HCT116 (cell line): ENCODE data around the gene HABP2. TPM values are rescaled to one million over a fixed set of nuclear protein-coding genes. Genes with fewer than 3 reads are reported as not detected.

Source experiments
- ATAC-seq: fragments of 200-7000 bp; cut with Tn5 transposase; 2 replicates; pipeline ENCODE4 v1.9.1; 2020; ENCODE audit warnings: mild to moderate bottlenecking, moderate library complexity
- BruUV-seq: library from RNA; stranded (reverse); fragments of 400-500 nt; replicated peaks from 2 replicates; lab custom pipeline; 2021; lab: Mats Ljungman, UMichigan
- CTCF ChIA-PET: fragments of 300-600 bp; sonication (Branson Sonifier 250); formaldehyde crosslinking; loops from one replicate; lab custom pipeline; 2021; ENCODE audit warnings: antibody characterized with exemption; lab: Charles Lee
- POLR2A ChIA-PET: fragments of 300-600, 350-600 bp; sonication (Branson Sonifier 250); formaldehyde crosslinking; loops from one replicate; lab custom pipeline; 2021; ENCODE audit warnings: antibody characterized with exemption; lab: Charles Lee
- RAD21 ChIA-PET, 2 experiments: fragments of 300-600 bp; sonication (Branson Sonifier 250); formaldehyde crosslinking; loops; one replicate each; lab custom pipeline; 2023; ENCODE audit warnings: low total read pairs in 2 of 2; ENCODE audit not compliant: uncharacterized antibody in 2 of 2, unreplicated experiment in 2 of 2, low non-redundant PET in 1 of 2; lab: Charles Lee
- DNase-seq: peaks from one replicate; pipeline ENCODE4 v3.0.0-alpha.2; 2010; ENCODE audit warnings: low read depth, low spot score
- H2AFZ ChIP-seq: fragments of 200-600 bp; shearing (Covaris generic), sonication (generic); 2 replicates; pipeline ENCODE4 v1.6.1; 2017; ENCODE audit warnings: low read depth, mixed run types, mixed read lengths, antibody characterized with exemption, low read length; ENCODE audit not compliant: poor library complexity, severe bottlenecking
- H3K27ac ChIP-seq: 2 replicates; pipeline ENCODE4 v1.5.1; 2012; ENCODE audit warnings: low read depth, low read length
- H3K27me3 ChIP-seq: fragments of 200-600 bp; sonication (generic); 2 replicates; pipeline ENCODE4 v1.6.1; 2016; ENCODE audit warnings: mixed run types, low read length, mixed read lengths; ENCODE audit not compliant: insufficient read depth
- H3K36me3 ChIP-seq, 2 experiments: fragments of 200-500 bp in 1 of 2; fragments of 200-600 bp in 1 of 2; sonication (Bioruptor generic) in 1 of 2; sonication (generic) in 1 of 2; 2 replicates each; pipeline versions ENCODE4 v1.5.1 to v1.6.1; 2014 to 2016; ENCODE audit warnings: low read length in 2 of 2, inconsistent platforms in 1 of 2, mixed read lengths in 1 of 2, mixed run types in 1 of 2; ENCODE audit not compliant: insufficient read depth in 2 of 2, control insufficient read depth in 1 of 2
- H3K4me1 ChIP-seq, 2 experiments: fragments of 200-600 bp in 1 of 2; sonication (generic) in 1 of 2; 2 replicates each; pipeline versions ENCODE4 v1.5.1 to v1.6.1; 2012 to 2017; ENCODE audit warnings: low read length in 2 of 2, inconsistent platforms in 1 of 2, mild to moderate bottlenecking in 1 of 2, mixed read lengths in 1 of 2, mixed run types in 1 of 2, moderate library complexity in 1 of 2; ENCODE audit not compliant: insufficient read depth in 2 of 2, control insufficient read depth in 1 of 2
- H3K4me2 ChIP-seq: fragments of 200-600 bp; sonication (generic); 2 replicates; pipeline ENCODE4 v1.6.1; 2017; ENCODE audit warnings: mixed run types, low read length, mixed read lengths
- H3K4me3 ChIP-seq, 2 experiments: fragments of 200-600 bp in 1 of 2; sonication (generic) in 1 of 2; replicated peaks in 1 of 2; 2 replicates each; pipeline ENCODE4 v1.5.1; 2011 to 2016; ENCODE audit warnings: low read length in 2 of 2, control low read depth in 1 of 2, low read depth in 1 of 2, mild to moderate bottlenecking in 1 of 2, mixed read lengths in 1 of 2, mixed run types in 1 of 2
- H3K79me2 ChIP-seq: fragments of 200-600 bp; sonication (generic); 2 replicates; pipeline ENCODE4 v1.6.1; 2017; ENCODE audit warnings: mild to moderate bottlenecking, mixed run types, low read length, moderate library complexity, mixed read lengths; ENCODE audit not compliant: insufficient read depth
- H3K9ac ChIP-seq: fragments of 200-600 bp; sonication (generic); 2 replicates; pipeline ENCODE4 v1.6.1; 2016; ENCODE audit warnings: low read length, mixed read lengths
- H3K9me2 ChIP-seq: fragments of 200-600 bp; sonication (generic), shearing (Covaris generic); 2 replicates; pipeline ENCODE4 v1.6.1; 2017; ENCODE audit warnings: mixed run types, mild to moderate bottlenecking, moderate library complexity; ENCODE audit not compliant: insufficient read depth
- H3K9me3 ChIP-seq, 2 experiments: fragments of 200-500 bp in 1 of 2; fragments of 200-600 bp in 1 of 2; sonication (Bioruptor generic) in 1 of 2; sonication (generic) in 1 of 2; 2 replicates each; pipeline ENCODE4 v1.6.1; 2014 to 2017; ENCODE audit warnings: low read length in 2 of 2, mixed read lengths in 2 of 2, inconsistent platforms in 1 of 2, low read depth in 1 of 2, mild to moderate bottlenecking in 1 of 2, mixed run types in 1 of 2, moderate library complexity in 1 of 2; ENCODE audit not compliant: control insufficient read depth in 1 of 2, insufficient read depth in 1 of 2
- H4K20me1 ChIP-seq: fragments of 200-600 bp; sonication (generic), shearing (Covaris generic); 2 replicates; pipeline ENCODE4 v1.6.1; 2017; ENCODE audit warnings: mixed run types, mild to moderate bottlenecking, moderate library complexity; ENCODE audit not compliant: insufficient read depth
- ATF3 ChIP-seq: IDR thresholded peaks from 2 replicates; pipeline ENCODE4 v1.6.1; 2012
- CBX3 ChIP-seq: IDR thresholded peaks from 2 replicates; pipeline ENCODE4 v1.6.1; 2012; ENCODE audit warnings: low read depth
- CEBPB ChIP-seq: IDR thresholded peaks from 2 replicates; pipeline ENCODE4 v1.6.1; 2012; ENCODE audit warnings: low read depth
- EGR1 ChIP-seq: IDR thresholded peaks from 2 replicates; pipeline ENCODE4 v1.6.1; 2012; ENCODE audit warnings: low read depth
- ELF1 ChIP-seq: IDR thresholded peaks from 2 replicates; pipeline ENCODE4 v1.6.1; 2012; ENCODE audit warnings: low read depth, borderline replicate concordance
- EZH2 ChIP-seq: fragments of 200-600 bp; sonication (generic); IDR thresholded peaks from 2 replicates; pipeline ENCODE4 v1.6.1; 2017; ENCODE audit warnings: antibody characterized with exemption, mixed run types
- EZH2phosphoT487 ChIP-seq: fragments of 200-600 bp; IDR thresholded peaks from 2 replicates; pipeline ENCODE4 v1.6.1; 2018; ENCODE audit warnings: antibody characterized with exemption, borderline replicate concordance
- FOSL1 ChIP-seq: IDR thresholded peaks from 2 replicates; pipeline ENCODE4 v1.6.1; 2012; ENCODE audit warnings: low read depth
- JUND ChIP-seq: IDR thresholded peaks from 2 replicates; pipeline ENCODE4 v1.6.1; 2012
- MAX ChIP-seq: IDR thresholded peaks from 2 replicates; pipeline ENCODE4 v1.6.1; 2012
- POLR2A ChIP-seq: IDR thresholded peaks from 2 replicates; pipeline ENCODE4 v1.7.0; 2011; ENCODE audit warnings: borderline replicate concordance; ENCODE audit not compliant: insufficient read depth, insufficient read length; ENCODE audit errors: extremely low read depth
- POLR2AphosphoS5 ChIP-seq: IDR thresholded peaks from 2 replicates; pipeline ENCODE4 v1.6.1; 2011; ENCODE audit warnings: mild to moderate bottlenecking, low read depth, low read length, moderate library complexity
- SIN3A ChIP-seq: IDR thresholded peaks from 2 replicates; pipeline ENCODE4 v1.6.1; 2012; ENCODE audit warnings: low read depth
- SP1 ChIP-seq: IDR thresholded peaks from 2 replicates; pipeline ENCODE4 v1.6.1; 2012; ENCODE audit warnings: low read depth
- SRF ChIP-seq: IDR thresholded peaks from 2 replicates; pipeline ENCODE4 v1.6.1; 2012; ENCODE audit warnings: low read depth
- TCF7L2 ChIP-seq: IDR thresholded peaks from 2 replicates; pipeline ENCODE4 v1.7.0; 2011; ENCODE audit warnings: borderline replicate concordance, inconsistent platforms; ENCODE audit not compliant: insufficient read depth, insufficient read length; ENCODE audit errors: extremely low read depth
- YY1 ChIP-seq: IDR thresholded peaks from 2 replicates; pipeline ENCODE4 v1.6.1; 2011; ENCODE audit warnings: low read length, low read depth, moderate library complexity, mild to moderate bottlenecking; ENCODE audit not compliant: insufficient replicate concordance; ENCODE audit errors: extremely low read depth
- ZFX ChIP-seq: fragments of 450-650 bp; IDR thresholded peaks from 2 replicates; pipeline ENCODE4 v1.6.1; 2017
- ZNF274 ChIP-seq: fragments of 200-500 bp; sonication (Bioruptor generic); IDR thresholded peaks from 2 replicates; pipeline ENCODE4 v1.6.1; 2014; ENCODE audit warnings: mild to moderate bottlenecking, low read depth, low read length, inconsistent platforms
- intact Hi-C: fragments of 100-400 bp; cut with micrococcal nuclease; formaldehyde crosslinking; loops from 2 replicates; pipeline ENCODE4 v1.10.0; 2022
- total RNA-seq: library from RNA; stranded (reverse); gene quantifications from one replicate; pipeline ENCODE4 v1.2.1, GENCODE V29; 2021; ENCODE audit not compliant: unreplicated experiment
- TF ChIP-seq, protein P1 (sequence below): IDR thresholded peaks from 2 replicates; pipeline ENCODE4 v1.6.1; 2011; ENCODE audit warnings: mild to moderate bottlenecking, low read length, moderate library complexity; ENCODE audit not compliant: insufficient replicate concordance; ENCODE audit errors: extremely low read depth

HABP2 gene
- total RNA-seq, 1 experiment from 2014 or later, result 0.20 TPM

- H3K79me2 ChIP-seq, result no peaks in the 10 kb centered on the region
- no peak for DNase-seq
These were observed 2.5 kb upstream of the HABP2 start for GRCh38 chr10:113550365-113550764.

GRCh38 chr10:113552014-113552413 is 839 bp upstream of the HABP2 start:
- H3K36me3 ChIP-seq, result no peaks in the 10 kb centered on the region
- H3K27me3 ChIP-seq, result 0 out of 2 replicates have a peak, but pooled peaks cover 3% of the 10 kb centered on the region
- DNase-seq (no peak), ATAC-seq (no peak)
- POLR2A ChIA-PET, result no interaction called here
- no peak overlapping the region for H3K4me2 ChIP-seq
- no peak overlapping the region for H2AFZ ChIP-seq
- TF ChIP-seq, protein P1, sequence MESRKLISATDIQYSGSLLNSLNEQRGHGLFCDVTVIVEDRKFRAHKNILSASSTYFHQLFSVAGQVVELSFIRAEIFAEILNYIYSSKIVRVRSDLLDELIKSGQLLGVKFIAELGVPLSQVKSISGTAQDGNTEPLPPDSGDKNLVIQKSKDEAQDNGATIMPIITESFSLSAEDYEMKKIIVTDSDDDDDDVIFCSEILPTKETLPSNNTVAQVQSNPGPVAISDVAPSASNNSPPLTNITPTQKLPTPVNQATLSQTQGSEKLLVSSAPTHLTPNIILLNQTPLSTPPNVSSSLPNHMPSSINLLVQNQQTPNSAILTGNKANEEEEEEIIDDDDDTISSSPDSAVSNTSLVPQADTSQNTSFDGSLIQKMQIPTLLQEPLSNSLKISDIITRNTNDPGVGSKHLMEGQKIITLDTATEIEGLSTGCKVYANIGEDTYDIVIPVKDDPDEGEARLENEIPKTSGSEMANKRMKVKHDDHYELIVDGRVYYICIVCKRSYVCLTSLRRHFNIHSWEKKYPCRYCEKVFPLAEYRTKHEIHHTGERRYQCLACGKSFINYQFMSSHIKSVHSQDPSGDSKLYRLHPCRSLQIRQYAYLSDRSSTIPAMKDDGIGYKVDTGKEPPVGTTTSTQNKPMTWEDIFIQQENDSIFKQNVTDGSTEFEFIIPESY, result no peak
- TF ChIP-seq ELF1, result no peak
- no peak for TF ChIP-seq POLR2AphosphoS5
- TF ChIP-seq YY1, result no peak
- TF ChIP-seq MAX, result no peak
- no peak for TF ChIP-seq EGR1
- TF ChIP-seq EZH2, result no peak
- no peak for TF ChIP-seq ZNF274
- no TSS peak for BruUV-seq
- H3K9me3 ChIP-seq, result no peaks in the 10 kb centered on the region
- no peak overlapping the region for H3K27ac ChIP-seq
- H4K20me1 ChIP-seq, result no peaks in the 10 kb centered on the region
- RAD21 ChIA-PET, result no interaction called here
- H3K79me2 ChIP-seq, result no peaks in the 10 kb centered on the region
- intact Hi-C loops, result no loop called here
- no peaks in the 10 kb centered on the region for H3K4me1 ChIP-seq
- no peak overlapping the region for H3K9ac ChIP-seq
- H3K9me2 ChIP-seq, result no peaks in the 10 kb centered on the region
- no peak overlapping the region for H3K4me3 ChIP-seq
- CTCF ChIA-PET, result no interaction called here

More at GRCh38 chr10:113550365-113550764, 2.5 kb upstream of the HABP2 start:
- Histone ChIP-seq H3K4me2 (no peak overlapping the region), H3K36me3 (no peaks in the 10 kb centered on the region), H3K27me3 (no peaks in the 10 kb centered on the region), H3K9ac (no peak overlapping the region), H3K27ac (no peak overlapping the region), H3K9me2 (no peaks in the 10 kb centered on the region), H2AFZ (no peak overlapping the region), H3K4me1 (no peaks in the 10 kb centered on the region), H4K20me1 (no peaks in the 10 kb centered on the region), H3K4me3 (no peak overlapping the region), H3K9me3 (no peaks in the 10 kb centered on the region)
- no TSS peak for BruUV-seq
- ATAC-seq, result no peak
- POLR2A ChIA-PET, result no interaction called here
- intact Hi-C loops, result no loop called here
- no peak for TF ChIP-seq ZFX
- no peak for TF ChIP-seq CBX3
- TF ChIP-seq EZH2phosphoT487, result no peak
- no peak for TF ChIP-seq SRF
- TF ChIP-seq POLR2AphosphoS5, result no peak
- TF ChIP-seq POLR2A, result no peak
- TF ChIP-seq TCF7L2, result no peak
- TF ChIP-seq SP1, result no peak
- TF ChIP-seq FOSL1, result no peak
- no peak for TF ChIP-seq CEBPB
- TF ChIP-seq EZH2, result no peak
- TF ChIP-seq ATF3, result no peak
- TF ChIP-seq JUND, result no peak
- no peak for TF ChIP-seq MAX
- no peak for TF ChIP-seq SIN3A
- TF ChIP-seq, all 23 proteins: peak for 0
- RAD21 ChIA-PET, result no interaction called here
- CTCF ChIA-PET, result no interaction called here
